GM12892 (cell line): Measurements from ENCODE around the gene FAM20B.
A peak's percentile ranks its signal among the peaks of the same experiment; 100 is the strongest.

ENCODE experiments used
- DNase-seq: peaks from one replicate; pipeline ENCODE4 v3.0.0; 2011; ENCODE audit not compliant: insufficient read length
- FAIRE-seq: peaks from 2 replicates; lab custom pipeline; 2011; peaks lifted over from hg19 to GRCh38; lab: Jason Lieb, UNC
- POLR2A ChIP-seq: IDR thresholded peaks from 2 replicates; pipeline ENCODE4 v1.6.1; 2011; ENCODE audit warnings: low read depth, low read length, control low read depth
- POLR2AphosphoS5 ChIP-seq: IDR thresholded peaks from 2 replicates; pipeline ENCODE4 v1.6.1; 2011; ENCODE audit warnings: low read depth, low read length, control low read depth
- TAF1 ChIP-seq: IDR thresholded peaks from 2 replicates; pipeline ENCODE4 v1.6.1; 2011; ENCODE audit warnings: low read depth, mild to moderate bottlenecking, control low read depth, low read length, borderline replicate concordance

Gene FAM20B

DNA sequence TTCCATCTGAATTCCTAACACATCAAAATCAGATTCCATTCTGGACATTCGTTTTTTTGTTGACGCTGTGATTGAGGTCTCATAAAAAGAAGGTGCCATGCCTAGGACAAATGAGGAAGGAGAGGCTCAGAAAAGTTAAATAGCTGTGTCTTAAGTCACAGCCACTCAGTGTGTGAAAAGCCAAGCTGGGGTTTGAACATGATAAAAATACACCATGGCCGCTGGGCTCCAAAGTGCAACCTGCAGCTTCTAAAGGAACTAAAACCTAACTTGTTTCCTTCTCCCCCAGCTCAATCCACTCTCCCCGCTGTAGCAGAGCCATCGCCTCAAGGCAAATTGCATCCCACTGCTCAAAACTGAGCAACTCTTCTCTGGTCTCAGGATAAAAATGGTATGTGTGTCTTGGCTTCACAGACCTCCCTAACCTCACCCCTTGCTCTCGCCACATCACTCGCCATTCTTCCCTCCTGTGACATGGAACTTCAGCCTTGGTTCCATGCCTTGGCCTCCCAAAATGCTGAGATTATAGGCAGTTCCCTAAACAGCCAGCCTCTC, 22.1 kb upstream of the FAM20B start:
- TF ChIP-seq POLR2A (no peak), TAF1 (no peak), POLR2AphosphoS5 (no peak)
- DNase-seq: no peak
- no peak for FAIRE-seq

GRCh38 chr1:179007233-179007632, 18.5 kb upstream of the FAM20B start:
- FAIRE-seq (no peak), DNase-seq (no peak)
- TF ChIP-seq TAF1 (no peak), POLR2A (no peak), POLR2AphosphoS5 (no peak)

DNA sequence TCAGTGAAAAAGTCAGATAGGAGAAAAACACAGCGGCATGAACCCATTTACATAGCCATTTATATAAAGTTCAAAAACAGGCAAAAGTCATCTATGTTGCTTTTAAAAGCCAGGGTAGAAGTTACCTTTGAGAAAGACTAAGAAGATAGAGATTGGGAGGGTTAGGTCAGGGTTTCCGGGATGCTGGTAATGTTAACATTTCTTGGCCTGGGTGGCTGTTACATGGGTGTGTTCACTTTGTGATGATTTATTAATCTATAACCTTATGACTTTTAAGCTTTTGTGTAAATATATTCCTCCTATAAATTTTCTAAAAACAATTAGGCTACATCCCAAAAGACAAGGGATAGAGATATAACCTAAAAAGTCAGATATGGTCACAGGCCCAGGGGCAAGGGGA, 15.0 kb upstream of the FAM20B start:
- DNase-seq (no peak), FAIRE-seq (no peak)
- TF ChIP-seq POLR2AphosphoS5: no peak
- no peak for TF ChIP-seq TAF1
- TF ChIP-seq POLR2A: no peak

DNA sequence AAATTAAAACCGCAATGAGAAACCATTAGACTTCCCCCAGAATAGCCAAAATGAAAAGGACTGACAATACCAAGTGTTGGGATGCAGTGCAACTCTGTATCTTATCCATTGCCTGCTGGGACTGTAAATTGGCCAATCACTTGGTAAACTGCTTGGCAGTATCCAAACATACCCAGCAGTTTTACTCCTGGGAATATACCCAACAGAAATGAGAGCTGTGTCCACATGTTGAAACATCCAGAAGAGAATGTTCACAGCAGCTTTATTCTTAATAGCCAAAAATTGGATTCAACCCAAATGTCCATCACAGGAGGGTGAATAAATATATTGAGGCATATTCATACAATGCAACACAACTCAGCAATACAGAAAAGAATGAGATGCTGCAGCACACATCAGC, 13.7 kb upstream of the FAM20B start:
- FAIRE-seq: no peak
- TF ChIP-seq POLR2A (no peak), POLR2AphosphoS5 (no peak), TAF1 (no peak)
- DNase-seq: no peak

DNA sequence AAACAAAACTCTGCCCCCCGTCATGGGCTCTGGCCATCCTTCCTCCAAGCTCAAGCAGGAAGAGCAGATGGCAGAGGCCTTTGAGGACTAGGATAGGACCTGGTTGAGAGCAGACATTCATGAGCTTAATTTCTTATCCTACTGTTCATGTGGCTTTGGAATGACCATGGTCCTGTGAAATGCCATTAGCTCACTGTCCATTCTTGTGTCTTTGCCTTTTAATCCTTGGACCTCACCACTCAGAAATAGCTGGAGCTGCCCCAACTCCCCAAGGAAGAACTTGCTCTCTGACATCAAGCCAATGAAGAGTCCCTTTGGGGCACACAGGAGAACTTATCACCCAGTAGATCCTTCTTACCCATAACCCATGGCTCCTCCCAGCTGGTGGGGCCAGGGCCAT, 11.6 kb upstream of the FAM20B start:
- no peak for FAIRE-seq
- TF ChIP-seq POLR2AphosphoS5: no peak
- no peak for TF ChIP-seq TAF1
- no peak for TF ChIP-seq POLR2A

GRCh38 chr1:179015396-179015795, 10.3 kb upstream of the FAM20B start:
- DNase-seq (no peak), FAIRE-seq (no peak)
- no peak for TF ChIP-seq TAF1
- TF ChIP-seq POLR2AphosphoS5: no peak
- no peak for TF ChIP-seq POLR2A

More for the DNA sequence above, 11.6 kb upstream of the FAM20B start:
- DNase-seq: no peak

DNA sequence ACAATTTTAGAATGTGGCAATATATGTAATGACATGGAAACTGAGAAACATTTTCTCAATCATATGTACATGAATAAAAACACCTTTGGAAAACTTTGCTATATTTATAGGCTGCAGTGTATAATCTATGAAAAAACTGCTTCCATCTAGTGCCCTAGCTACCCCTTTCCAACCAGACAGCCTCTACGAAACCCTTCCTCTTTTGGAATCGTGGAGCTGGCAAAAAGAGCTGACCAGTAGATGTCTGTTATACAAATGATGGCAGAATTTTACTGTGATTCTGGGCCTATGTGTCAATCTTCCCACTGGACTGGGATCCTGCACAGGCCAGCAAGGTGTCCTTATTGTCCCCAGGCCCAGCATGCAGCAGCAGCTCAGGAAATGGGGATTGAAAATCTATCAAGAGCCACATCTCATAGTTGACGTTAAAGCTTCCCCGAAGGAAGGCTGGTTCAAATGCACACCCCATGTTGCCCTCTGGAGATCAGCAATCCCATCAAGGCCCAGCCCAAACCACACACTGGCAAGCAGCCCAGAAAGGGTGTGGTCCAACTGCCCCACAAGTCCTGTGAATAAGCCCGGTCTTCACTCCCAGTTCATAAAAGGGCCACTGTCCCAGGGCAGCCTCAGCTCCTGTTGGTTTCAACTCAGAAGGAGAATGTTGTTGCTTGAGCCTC, 8.8 kb upstream of the FAM20B start:
- FAIRE-seq (no peak), DNase-seq (no peak)
- TF ChIP-seq POLR2AphosphoS5 (no peak), POLR2A (no peak), TAF1 (no peak)

DNA sequence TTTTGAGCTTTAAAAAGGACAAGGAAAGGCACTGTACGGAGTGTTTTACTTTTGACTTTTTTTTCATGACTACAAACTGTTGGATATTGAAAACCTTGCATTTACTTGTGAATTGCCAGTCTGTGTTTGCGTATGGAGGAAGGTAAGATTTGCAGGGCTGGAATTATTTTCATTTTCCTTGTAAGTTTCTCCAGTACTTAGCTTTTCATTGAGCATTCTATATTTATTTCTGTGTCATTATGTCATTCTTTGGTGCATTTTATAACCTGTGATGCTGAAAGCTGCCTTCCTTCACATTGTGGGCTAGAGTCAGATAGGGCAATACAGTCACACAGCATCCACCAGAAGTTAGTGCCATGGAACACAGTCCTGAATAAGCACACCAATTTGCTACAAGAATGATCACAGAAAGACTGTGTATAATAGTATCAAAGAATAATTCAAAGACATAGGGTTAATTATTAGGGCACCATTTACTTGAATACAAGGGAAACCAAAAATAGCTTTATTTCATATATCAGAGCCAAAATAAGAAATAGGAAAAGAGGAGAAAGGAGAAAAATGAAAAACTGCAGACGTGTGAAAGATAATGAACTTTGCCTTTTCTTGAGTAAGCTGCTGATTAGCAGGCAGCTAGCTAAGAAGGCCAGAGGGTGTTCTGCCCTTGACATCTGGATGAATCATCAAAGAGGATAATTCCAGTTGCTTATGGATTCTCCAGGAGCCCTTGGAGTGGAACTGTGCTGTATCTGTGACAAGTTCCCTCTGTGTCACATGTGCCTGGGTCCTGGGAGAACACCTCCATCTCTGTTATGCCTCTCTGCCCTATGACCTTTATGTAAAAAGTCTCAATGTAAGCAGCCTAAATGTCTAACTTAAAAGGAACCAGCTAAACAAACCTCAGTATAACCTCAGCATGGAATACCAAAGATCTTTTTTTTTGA, 8.0 kb upstream of the FAM20B start:
- no peak for DNase-seq
- FAIRE-seq: no peak
- TF ChIP-seq POLR2A (no peak), POLR2AphosphoS5 (no peak), TAF1 (no peak)

DNA sequence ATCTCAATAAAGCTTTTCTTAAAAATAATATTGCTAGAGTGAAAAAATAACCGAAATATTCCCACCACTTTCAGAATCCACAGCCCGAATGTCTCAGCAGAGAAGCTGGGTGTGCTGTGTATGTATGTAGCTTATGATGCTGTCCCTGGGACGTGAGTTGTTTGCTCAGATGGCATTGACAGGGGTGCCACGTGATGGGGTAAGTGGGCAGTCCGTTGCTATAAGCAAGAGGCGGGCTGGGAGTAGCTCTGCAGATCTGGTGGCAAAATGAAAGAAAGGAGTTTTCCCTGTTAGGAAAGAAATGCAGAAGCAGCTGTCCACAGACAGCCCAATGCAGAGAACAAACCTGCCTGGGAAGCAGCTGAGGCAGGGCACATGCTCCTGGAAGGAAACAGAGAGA, 3.8 kb upstream of the FAM20B start:
- no peak for TF ChIP-seq POLR2A
- no peak for TF ChIP-seq TAF1
- no peak for TF ChIP-seq POLR2AphosphoS5
- no peak for FAIRE-seq
- DNase-seq: no peak

DNA sequence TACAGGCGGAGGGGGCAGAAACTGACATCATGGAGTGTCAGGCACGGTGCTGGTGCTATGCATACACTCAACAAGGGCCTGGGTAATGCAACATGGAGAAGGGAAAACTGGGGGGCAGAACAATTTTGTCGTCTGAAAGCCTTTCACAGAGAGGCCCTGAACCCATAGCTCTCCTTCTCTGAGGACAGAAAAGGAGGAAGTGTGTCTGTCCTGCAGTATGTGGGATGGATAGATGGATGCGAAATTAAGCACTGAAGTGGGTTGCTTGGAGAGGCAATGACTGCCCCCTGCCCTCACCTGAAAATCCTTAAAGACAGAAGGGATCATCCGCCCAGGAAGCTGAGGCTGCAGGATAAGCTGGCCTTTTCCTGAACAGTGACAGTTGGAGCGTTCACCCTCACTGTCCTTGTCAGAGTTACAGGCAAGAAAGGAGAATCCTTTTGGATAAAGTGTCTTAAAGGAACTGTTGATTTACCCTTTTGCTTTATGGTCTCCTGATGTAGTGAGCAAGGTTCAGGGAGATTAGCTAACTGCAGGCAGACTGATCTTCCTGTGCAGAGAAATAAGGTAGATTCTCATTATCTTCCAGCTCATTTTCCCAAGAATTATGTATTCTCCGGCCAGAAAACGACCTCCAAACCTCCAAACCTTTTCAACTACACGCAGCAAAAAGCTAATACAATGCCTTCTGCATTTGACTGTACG, 1.6 kb upstream of the FAM20B start:
- DNase-seq: no peak
- FAIRE-seq: no peak
- TF ChIP-seq POLR2AphosphoS5 (no peak), TAF1 (no peak), POLR2A (no peak)

GRCh38 chr1:179025975-179026812, 500 bp downstream of the FAM20B start:
- peak; percentile 60 for DNase-seq
- TF ChIP-seq POLR2A (peak; percentile 51; the same call in 1 of the 2 replicates), TAF1 (no peak), POLR2AphosphoS5 (no peak)
- FAIRE-seq: peak; percentile 53
